Activated effector memory CD4-positive, alpha-beta T cell treated with anti-CD3 and anti-CD28 coated beads, Interleukin-2, amount 50 U/mL, for 16 hours (primary cell): ENCODE data around the gene HOXB4.

Experiments
- DNase-seq: peaks from one replicate; pipeline ENCODE4 v3.0.0-alpha.2; 2020

HOXB4 gene

GRCh38 chr17:48615047-48615962 is 37.2 kb upstream of the HOXB4 start, which contains the start of gene HOXB8:
HOXB8 (minus strand) TSS chr17:48615292; CDS start chr17:48614704, 588 bp downstream.
- no peak for DNase-seq

GRCh38 chr17:48613862-48614694 is 35.9 kb upstream of the HOXB4 start:
- peak; percentile 73 for DNase-seq

GRCh38 chr17:48612854-48613691 is 34.9 kb upstream of the HOXB4 start:
- peak; percentile 82 for DNase-seq

GRCh38 chr17:48612456-48612853 is 34.3 kb upstream of the HOXB4 start:
- no peak for DNase-seq

- DNase-seq = no peak
Measured at GRCh38 chr17:48611681-48612455, 33.7 kb upstream of the HOXB4 start.

- no peak for DNase-seq
Measured at GRCh38 chr17:48611213-48611612, 33.1 kb upstream of the HOXB4 start.

- peak; percentile 88 for DNase-seq
Measured at GRCh38 chr17:48610282-48611211, 32.4 kb upstream of the HOXB4 start, which contains the start of gene HOXB7. HOXB7 (minus strand) TSS chr17:48611017; CDS start chr17:48610918, 99 bp downstream.

- no peak for DNase-seq
Measured at GRCh38 chr17:48609759-48610281, 31.7 kb upstream of the HOXB4 start.

- DNase-seq = no peak
Measured at GRCh38 chr17:48609033-48609432, 30.9 kb upstream of the HOXB4 start.

GRCh38 chr17:48608494-48608834 is 30.3 kb upstream of the HOXB4 start:
- no peak for DNase-seq

- DNase-seq = no peak
Measured at GRCh38 chr17:48606892-48607614, 28.9 kb upstream of the HOXB4 start.

GRCh38 chr17:48605991-48606891 is 28.1 kb upstream of the HOXB4 start:
- DNase-seq = no peak

GRCh38 chr17:48605409-48605919 is 27.3 kb upstream of the HOXB4 start:
- DNase-seq = no peak

- no peak for DNase-seq
Measured at GRCh38 chr17:48604770-48605329, 26.7 kb upstream of the HOXB4 start, which contains the start of gene HOXB6. HOXB6 (minus strand) TSS chr17:48604986; CDS start chr17:48598150, 6,836 bp downstream.

- no peak for DNase-seq
Measured at GRCh38 chr17:48603959-48604769, 26.0 kb upstream of the HOXB4 start.

- DNase-seq = no peak
Measured at GRCh38 chr17:48601539-48602425, 23.6 kb upstream of the HOXB4 start.
